Adrenal gland (tissue), 5 donors: ENCODE results near the gene PRDM12.

Experiments
- CTCF ChIP-seq, 6 experiments: fragments of 450-650 bp in 4 of 6; fragments of 200-600 bp in 2 of 6; sonication (generic) in 1 of 6; IDR thresholded peaks; 1 replicate in 5 of 6; 2 replicates in 1 of 6; pipeline versions ENCODE4 v1.5.1 to v1.8.0; 2016 to 2021; ENCODE audit warnings: antibody characterized with exemption in 6 of 6, mild to moderate bottlenecking in 2 of 6, moderate library complexity in 1 of 6
- POLR2A ChIP-seq, 2 donors: fragments of 450-650 bp; IDR thresholded peaks; one replicate each; pipeline ENCODE4 v1.6.1; 2017; ENCODE audit warnings: antibody characterized with exemption in 2 of 2, mild to moderate bottlenecking in 2 of 2, moderate library complexity in 1 of 2
- donor health status: DM: no; HTN: no; CAD: no.

DNA sequence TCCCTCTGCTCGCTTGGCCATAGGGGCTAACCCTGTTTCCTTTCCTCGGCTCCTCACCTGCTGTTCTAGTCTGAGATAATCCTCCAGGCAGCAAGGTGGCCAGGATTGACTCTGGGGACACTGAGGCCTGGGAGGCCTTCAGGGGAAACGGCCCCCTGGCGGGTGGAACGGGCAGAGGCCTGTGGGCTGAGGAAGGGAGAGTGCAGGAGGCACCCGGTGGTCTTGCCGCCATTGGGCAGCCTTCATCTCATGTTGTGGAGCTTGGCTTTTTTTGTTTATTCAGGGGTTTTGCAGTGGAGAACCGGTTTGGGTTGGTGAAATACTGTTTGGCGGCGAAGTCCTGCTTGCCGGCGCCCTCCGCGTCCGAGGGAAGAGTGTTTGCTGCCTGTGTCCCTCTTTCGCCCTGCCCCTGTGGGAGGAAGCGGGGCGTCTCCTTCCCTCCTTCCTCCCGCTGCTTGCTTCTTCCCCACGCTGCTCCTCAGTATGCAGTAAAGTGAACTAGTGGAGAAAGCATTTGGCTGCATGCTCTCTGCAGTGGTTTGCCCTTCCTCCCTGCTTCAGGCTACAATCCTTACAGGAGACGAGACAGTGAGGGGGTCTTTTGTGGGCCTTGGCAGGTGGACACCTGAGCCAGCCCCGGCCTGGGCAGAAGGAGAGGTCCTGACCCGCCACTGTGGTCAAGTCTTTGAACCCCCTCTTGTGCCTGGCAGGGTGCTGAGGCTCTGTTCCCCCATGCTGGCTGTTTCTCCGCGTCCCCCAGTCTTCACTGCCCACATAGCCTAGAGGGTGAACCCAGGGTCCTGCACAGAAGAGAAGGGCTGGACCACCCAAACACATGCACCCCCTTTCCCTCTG, 30.8 kb upstream of the PRDM12 start:
- TF ChIP-seq POLR2A (IDR thresholded peaks at IDR 0.05) = no peak
- TF ChIP-seq CTCF (IDR thresholded peaks at IDR 0.05) = no peak
